Gastrocnemius medialis (tissue), 4 donors: Measurements from ENCODE around the gene NCOR1.

Source experiments
- POLR2A ChIP-seq, 2 donors: fragments of 450-650 bp; IDR thresholded peaks; one replicate each; pipeline ENCODE4 v1.6.1; 2017; ENCODE audit warnings: antibody characterized with exemption in 2 of 2, mild to moderate bottlenecking in 2 of 2, moderate library complexity in 2 of 2
- TF ChIP-seq, protein P1 (sequence below), 5 experiments: fragments of 450-650 bp in 3 of 5; fragments of 200-600 bp in 2 of 5; sonication (generic) in 2 of 5; IDR thresholded peaks in 4 of 5; conservative IDR thresholded peaks in 1 of 5; 1 replicate in 4 of 5; 2 replicates in 1 of 5; pipeline ENCODE4 v1.5.1; 2016 to 2019; ENCODE audit warnings: antibody characterized with exemption in 5 of 5, mild to moderate bottlenecking in 3 of 5, moderate library complexity in 3 of 5

GRCh38 chr17:16181581-16181980 lies 33.8 kb downstream of the NCOR1 start:
- TF ChIP-seq, protein P1, sequence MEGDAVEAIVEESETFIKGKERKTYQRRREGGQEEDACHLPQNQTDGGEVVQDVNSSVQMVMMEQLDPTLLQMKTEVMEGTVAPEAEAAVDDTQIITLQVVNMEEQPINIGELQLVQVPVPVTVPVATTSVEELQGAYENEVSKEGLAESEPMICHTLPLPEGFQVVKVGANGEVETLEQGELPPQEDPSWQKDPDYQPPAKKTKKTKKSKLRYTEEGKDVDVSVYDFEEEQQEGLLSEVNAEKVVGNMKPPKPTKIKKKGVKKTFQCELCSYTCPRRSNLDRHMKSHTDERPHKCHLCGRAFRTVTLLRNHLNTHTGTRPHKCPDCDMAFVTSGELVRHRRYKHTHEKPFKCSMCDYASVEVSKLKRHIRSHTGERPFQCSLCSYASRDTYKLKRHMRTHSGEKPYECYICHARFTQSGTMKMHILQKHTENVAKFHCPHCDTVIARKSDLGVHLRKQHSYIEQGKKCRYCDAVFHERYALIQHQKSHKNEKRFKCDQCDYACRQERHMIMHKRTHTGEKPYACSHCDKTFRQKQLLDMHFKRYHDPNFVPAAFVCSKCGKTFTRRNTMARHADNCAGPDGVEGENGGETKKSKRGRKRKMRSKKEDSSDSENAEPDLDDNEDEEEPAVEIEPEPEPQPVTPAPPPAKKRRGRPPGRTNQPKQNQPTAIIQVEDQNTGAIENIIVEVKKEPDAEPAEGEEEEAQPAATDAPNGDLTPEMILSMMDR (IDR thresholded peaks at IDR 0.05 in 4 of 5, conservative IDR thresholded peaks at IDR 0.05 in 1 of 5) = no peak
- TF ChIP-seq POLR2A (IDR thresholded peaks at IDR 0.05) = no peak
